ENCODE data around the gene OTOF. TPM values are rescaled to one million over a fixed set of nuclear protein-coding genes. Genes with fewer than 3 reads are reported as not detected.

Gene OTOF
- polyA plus RNA-seq, 3 donors: 0.18 to 0.21 (median 0.19) TPM

DNA sequence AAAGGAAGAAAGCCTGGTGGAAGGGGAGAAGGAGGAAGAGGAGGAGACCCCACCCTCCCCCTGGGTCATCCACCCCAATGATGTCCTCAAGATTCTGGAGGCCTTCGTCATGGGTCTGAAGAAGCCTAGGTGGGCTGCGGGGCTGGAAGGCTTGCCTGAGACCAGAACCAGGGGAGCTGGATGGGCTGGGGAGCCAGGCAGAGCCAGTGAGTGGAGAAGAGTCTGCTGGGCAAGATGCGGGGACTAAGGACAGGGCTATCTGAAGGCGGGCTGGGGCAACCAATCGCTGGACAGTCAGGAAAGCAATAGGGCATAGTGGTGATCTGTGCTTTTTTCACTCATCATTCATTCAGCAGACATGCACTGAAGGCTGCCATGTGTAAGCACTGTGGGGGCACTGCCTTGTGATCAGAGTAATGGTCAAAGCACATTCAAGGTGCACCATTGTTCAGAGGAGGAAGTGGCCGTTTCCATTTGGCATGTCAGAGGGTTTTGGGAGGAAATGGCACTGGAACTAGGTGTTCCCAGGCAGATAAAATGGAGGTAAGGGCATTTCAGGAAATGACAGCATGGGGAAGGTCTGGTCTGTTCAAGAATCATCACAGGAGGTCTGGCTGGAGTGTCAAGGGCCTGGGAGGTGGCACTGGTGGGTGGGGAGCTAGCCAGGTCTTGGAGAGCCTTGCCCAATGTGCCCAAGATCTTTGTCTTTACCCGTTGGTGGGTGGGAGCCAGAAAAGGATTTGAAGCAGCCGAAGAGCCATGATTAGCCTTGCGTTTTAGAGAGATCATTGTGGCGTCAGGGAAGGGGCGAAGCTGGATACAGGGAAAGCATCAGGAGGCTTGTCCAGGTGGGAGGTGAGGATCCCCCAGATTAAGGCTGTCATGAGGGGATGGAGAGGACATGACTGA, 24.2 kb downstream of the OTOF start:
- DNase-seq: no peak

- no peak for DNase-seq
Observed at GRCh38 chr2:26451700-26452099, 26.2 kb downstream of the OTOF start.

- DNase-seq: no peak
Observed at GRCh38 chr2:26450031-26450635, 27.8 kb downstream of the OTOF start.

- no peak for DNase-seq
Observed at GRCh38 chr2:26449278-26450030, 28.5 kb downstream of the OTOF start.

- no peak for DNase-seq
Observed at GRCh38 chr2:26448651-26449050, 29.3 kb downstream of the OTOF start.

DNA sequence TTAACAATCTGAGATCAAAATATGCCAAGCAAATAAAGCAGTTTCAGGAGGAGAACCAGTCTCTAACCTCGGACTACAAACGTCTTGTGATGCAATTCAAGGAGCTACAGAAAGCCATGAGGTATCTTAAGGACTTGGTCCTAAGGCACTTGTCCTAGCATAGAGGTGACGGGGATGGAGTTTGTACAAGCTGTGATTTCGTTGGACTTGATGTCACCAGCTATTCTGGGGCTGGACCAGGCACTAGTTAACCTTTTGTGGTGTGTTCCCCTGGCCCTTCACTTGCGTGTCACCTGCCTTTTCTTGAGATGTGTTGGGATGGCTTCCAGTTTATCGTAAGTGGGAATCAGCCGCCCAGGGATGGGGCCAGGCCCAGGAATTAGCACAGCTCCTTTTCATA, 33.7 kb downstream of the OTOF start:
- no peak for DNase-seq

DNA sequence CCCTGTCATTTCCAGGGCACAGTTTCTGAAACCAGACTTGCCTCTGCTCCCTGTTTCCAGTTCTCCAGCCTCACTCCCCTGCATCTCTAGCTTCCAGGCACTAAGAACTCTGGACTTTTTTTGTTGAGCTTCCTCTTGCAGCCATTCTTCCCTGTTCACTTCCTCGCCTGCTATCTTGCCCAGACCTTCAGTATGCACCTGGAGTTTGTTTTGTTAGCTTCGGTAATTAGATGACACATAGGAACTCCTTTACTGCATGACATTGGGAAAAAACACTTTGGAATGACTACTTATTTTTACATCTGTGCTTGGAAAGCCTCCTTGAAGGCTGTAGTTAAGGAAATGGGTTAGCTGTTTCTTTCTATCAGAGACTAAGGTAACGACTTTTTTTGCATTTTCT, 35.2 kb downstream of the OTOF start:
- no peak for DNase-seq

DNA sequence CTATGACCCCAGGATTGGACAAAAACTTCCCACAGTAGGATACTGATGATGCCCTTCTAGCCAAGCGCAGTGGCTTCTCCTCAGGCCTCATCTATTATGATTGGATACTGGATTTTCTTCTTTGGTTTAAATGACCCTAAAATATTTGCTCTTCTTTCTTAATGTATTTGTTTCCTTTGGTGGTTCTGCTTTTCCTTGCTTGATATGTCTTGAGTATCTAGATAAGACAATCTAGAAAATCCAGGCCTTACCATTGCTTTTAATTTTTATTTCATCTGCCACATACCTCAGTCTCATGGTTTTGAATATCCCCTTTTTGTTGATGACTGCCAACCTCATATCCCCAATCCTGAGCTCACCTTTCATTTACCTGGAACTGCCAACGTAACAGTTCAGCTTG, 35.6 kb downstream of the OTOF start:
- DNase-seq: no peak

GRCh38 chr2:26438926-26439325, 39.0 kb downstream of the OTOF start:
- no peak for DNase-seq

- DNase-seq: no peak
Observed at GRCh38 chr2:26438526-26438925, 39.4 kb downstream of the OTOF start.

DNA sequence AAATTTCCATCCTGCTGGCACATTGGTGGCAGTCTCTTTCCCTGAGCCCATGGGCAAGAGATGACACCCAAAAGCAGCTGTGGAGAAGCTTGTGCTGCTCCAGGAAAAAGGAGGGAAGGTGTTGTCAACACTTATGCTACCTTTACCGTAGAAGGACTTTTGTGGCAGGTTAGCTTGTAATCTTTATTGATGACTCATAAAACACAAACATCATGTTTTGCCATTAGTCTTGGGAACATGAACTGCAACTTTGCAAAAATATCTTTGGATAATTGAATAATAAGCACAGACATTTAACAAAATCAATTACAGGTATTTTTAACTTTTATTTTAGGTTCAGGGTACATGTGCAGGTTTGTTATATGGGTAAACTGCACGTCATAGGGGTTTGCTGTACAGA, 42.8 kb downstream of the OTOF start:
- DNase-seq: no peak

GRCh38 chr2:26432859-26433258, 45.1 kb downstream of the OTOF start:
- DNase-seq: no peak

DNA sequence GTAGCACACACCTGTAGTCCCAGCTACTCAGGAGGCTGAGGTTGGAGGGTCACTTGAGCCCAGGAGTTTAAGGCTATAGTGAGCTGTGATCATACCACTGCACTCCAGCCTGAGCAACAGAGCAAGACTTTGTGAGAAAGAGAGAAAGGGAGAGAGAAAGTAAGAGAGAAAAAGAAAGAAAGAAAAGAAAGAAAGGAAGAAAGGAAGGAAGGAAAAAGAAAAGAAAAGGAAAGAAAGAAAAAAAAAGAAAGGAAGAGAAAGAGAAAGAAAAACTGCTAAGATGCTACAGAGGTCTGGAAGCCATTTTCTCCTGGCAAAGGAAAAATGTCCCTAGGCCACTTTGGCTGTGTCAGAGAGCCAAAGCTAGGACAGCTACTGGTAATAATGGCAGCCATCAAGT, 45.6 kb downstream of the OTOF start:
- DNase-seq: no peak

DNA sequence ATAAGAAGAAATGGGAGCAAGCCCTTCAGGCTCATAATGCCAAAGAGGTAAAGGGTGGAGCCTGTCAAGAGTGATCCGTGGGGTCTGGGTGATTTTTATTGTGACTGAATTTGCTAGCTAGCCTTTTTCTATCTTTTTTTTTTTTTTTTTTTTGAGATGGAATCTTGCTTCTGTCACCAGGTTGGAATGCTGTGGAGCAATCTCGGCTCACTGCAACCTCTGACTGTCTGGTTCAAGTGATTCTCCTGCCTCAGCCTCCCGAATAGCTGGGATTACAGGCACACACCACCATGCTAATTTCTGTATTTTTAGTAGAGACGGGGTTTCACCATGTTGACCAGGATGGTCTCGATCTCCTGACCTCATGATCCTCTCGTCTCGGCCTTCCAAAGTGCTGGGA, 47.1 kb downstream of the OTOF start:
- DNase-seq: no peak

DNA sequence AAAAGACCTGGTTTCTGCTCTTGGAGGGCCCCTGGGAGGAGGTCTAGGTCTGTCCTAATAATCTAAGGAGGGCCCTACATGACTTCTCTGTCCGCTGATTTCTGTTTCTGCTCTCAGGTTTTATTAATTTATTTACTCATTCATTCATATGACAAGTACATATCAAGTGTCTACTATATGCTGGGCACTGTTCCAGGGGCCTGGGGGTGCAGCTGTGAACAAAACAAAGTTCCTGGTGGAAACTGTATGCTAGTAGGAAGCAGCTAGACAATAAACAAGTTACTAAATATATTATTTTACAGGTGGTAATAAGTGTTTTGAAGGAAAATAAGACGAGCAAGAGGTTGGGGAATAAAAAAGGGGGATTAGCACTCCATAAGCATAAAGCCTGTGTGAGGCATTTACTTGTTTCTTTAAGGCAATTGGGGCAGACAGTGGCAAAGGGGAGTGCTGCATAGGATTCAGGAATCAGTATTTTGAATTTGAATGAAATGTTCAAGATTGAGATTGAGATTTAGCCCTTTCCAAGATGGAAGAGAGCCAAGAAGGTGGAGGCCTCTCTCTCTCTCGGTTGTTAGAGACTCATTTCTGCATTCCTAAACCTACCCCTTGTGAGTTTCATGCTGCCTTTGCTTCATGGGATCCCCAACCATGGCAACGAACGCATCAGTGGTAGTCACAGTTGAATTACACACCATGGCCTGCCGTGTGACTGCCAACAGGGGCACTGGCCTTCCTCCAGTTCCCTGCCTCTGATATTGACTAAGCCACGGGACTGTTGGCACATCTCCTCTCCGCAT, 47.9 kb downstream of the OTOF start:
- no peak for DNase-seq

DNA sequence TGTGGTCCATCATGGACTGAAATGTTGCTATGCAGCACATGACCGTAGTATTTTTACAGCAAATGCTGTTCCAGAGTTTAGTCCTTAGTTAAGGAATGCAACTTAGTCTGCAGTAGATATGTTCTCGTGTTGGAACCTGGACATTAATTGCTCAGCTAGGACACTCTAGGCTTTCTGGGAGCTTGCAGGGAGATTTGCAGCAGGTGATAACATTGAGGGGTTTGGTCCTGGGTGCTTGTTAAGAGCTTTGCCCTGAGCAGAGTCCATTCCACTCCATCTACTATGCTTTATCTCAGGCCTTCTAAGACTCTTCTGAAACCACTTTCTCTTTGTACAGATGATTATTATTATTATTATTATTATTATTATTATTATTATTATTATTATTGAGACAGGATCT, 49.1 kb downstream of the OTOF start:
- DNase-seq: no peak

- DNase-seq: no peak
Observed at GRCh38 chr2:26424221-26424620, 53.7 kb downstream of the OTOF start.

- no peak for DNase-seq
Observed at GRCh38 chr2:26423750-26424149, 54.2 kb downstream of the OTOF start.

DNA sequence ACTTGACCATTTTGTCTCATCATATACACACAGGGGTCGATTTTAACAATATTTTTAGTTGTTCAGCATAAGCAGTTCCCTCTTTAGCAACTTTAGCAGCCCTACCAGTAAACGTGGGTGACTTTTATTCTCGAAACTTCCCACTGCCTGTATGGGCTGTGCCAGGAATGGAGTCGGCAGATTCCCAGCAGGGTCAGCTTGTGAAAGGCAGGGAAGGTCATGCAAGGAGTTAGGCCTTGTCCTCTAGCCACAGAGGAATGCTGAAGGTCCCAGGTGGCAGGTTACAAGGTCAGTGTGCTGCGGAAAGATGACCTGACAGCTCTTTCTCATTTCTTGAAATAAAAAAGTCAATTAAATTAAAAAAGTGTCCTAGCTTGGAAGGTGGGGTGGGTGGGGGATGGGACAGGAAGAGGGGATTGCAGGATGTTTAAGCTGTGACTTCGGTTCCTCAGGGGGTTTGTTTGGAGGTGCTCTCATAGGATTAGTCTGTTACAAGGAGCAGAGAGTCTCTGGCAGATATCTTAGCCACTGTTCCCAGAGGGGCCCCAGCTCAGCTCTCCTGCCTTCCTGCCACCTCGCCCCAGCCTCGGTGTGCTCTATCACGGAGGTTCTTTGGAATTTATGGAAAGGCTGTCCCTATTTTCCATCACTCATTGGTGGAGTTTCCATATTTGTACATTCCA, 54.8 kb downstream of the OTOF start:
- no peak for DNase-seq

GRCh38 chr2:26421961-26422360, 56.0 kb downstream of the OTOF start:
- no peak for DNase-seq

GRCh38 chr2:26414311-26414710, 63.6 kb downstream of the OTOF start:
- no peak for DNase-seq
